ENCODE measurements around the gene PTCD2. TPM values are rescaled to one million over a fixed set of nuclear protein-coding genes. Genes with fewer than 3 reads are reported as not detected.

PTCD2 gene
- total and polyA plus RNA-seq, 3 experiments from 2014 or later: 2.6 to 15.0 (median 14.0) TPM

- H3K9me3 ChIP-seq (ENCODE audit: low read length): no peaks in the 10 kb centered on the region
- H3K36me3 Mint-ChIP-seq: peaks cover 0 to 53% (median 11%) of the 10 kb centered on the region in 3 donors
- no peaks in the 10 kb centered on the region for H3K36me3 ChIP-seq (ENCODE audit: insufficient read depth, low read length)
- ChIA-PET CTCF (interaction anchor here (2.1 kb wide), 1 partner anchor 10 kb away, joined by 15 read pairs; no protein-coding TSS in a partner anchor), POLR2A (no interaction called here)
- H3K4me1 Mint-ChIP-seq: peaks cover 16 to 49% (median 37%) of the 10 kb centered on the region in 3 donors
- no peak overlapping the region for H3K27ac Mint-ChIP-seq
- no peak overlapping the region for H3K4me3 ChIP-seq (ENCODE audit: low read length)
- H3K27me3 ChIP-seq (ENCODE audit: insufficient read depth, low read length, poor library complexity, severe bottlenecking): no peaks in the 10 kb centered on the region
- H3K27ac ChIP-seq (ENCODE audit: low read depth, low read length): no peak overlapping the region
- H3K4me3 Mint-ChIP-seq: no peak overlapping the region
- no peaks in the 10 kb centered on the region for H3K4me1 ChIP-seq (ENCODE audit: insufficient read depth, low read length)
- DNase-seq: no peak
- H3K27me3 Mint-ChIP-seq: no peaks in the 10 kb centered on the region
- H3K9me3 Mint-ChIP-seq: no peaks in the 10 kb centered on the region
Observed at GRCh38 chr5:72298711-72299110, 21.5 kb upstream of the PTCD2 start.

- ChIA-PET CTCF (no interaction called here), POLR2A (no interaction called here)
- Mint-ChIP-seq H3K4me1 (peaks cover 26 to 67% (median 54%) of the 10 kb centered on the region in 3 donors), H3K36me3 (peaks cover 0 to 36% (median 9%) of the 10 kb centered on the region in 3 donors), H3K27ac (no peak overlapping the region), H3K27me3 (no peaks in the 10 kb centered on the region), H3K4me3 (no peak overlapping the region), H3K9me3 (no peaks in the 10 kb centered on the region)
- DNase-seq: no peak
- Histone ChIP-seq H3K9me3 (ENCODE audit: low read length) (no peaks in the 10 kb centered on the region), H3K27ac (ENCODE audit: low read depth, low read length) (no peak overlapping the region), H3K36me3 (ENCODE audit: insufficient read depth, low read length) (no peaks in the 10 kb centered on the region), H3K4me1 (ENCODE audit: insufficient read depth, low read length) (no peaks in the 10 kb centered on the region), H3K27me3 (ENCODE audit: insufficient read depth, low read length, poor library complexity, severe bottlenecking) (no peaks in the 10 kb centered on the region), H3K4me3 (ENCODE audit: low read length) (no peak overlapping the region)
Observed at GRCh38 chr5:72300590-72301339, 19.4 kb upstream of the PTCD2 start.

GRCh38 chr5:72301557-72301956, 18.6 kb upstream of the PTCD2 start:
- H3K27me3 Mint-ChIP-seq: no peaks in the 10 kb centered on the region
- POLR2A ChIA-PET: no interaction called here

GRCh38 chr5:72302171-72302570, 18.0 kb upstream of the PTCD2 start:
- no peaks in the 10 kb centered on the region for H3K9me3 Mint-ChIP-seq
- H3K4me3 Mint-ChIP-seq: no peak overlapping the region
- ChIA-PET POLR2A (no interaction called here), CTCF (no interaction called here)
- H3K4me1 ChIP-seq (ENCODE audit: insufficient read depth, low read length): no peaks in the 10 kb centered on the region
- peaks cover 29 to 74% (median 56%) of the 10 kb centered on the region in 3 donors for H3K4me1 Mint-ChIP-seq
- H3K36me3 Mint-ChIP-seq: peaks cover 0 to 23% (median 8%) of the 10 kb centered on the region in 3 donors
- H3K36me3 ChIP-seq (ENCODE audit: insufficient read depth, low read length): no peaks in the 10 kb centered on the region
- H3K27ac Mint-ChIP-seq: no peak overlapping the region
- H3K4me3 ChIP-seq (ENCODE audit: low read length): no peak overlapping the region
- H3K27me3 Mint-ChIP-seq: no peaks in the 10 kb centered on the region
- H3K27me3 ChIP-seq (ENCODE audit: insufficient read depth, low read length, poor library complexity, severe bottlenecking): no peaks in the 10 kb centered on the region
- H3K27ac ChIP-seq (ENCODE audit: low read depth, low read length): no peak overlapping the region
- no peaks in the 10 kb centered on the region for H3K9me3 ChIP-seq (ENCODE audit: low read length)
- no peak for DNase-seq

More at GRCh38 chr5:72301557-72301956, 18.6 kb upstream of the PTCD2 start:
- H3K36me3 Mint-ChIP-seq: peaks cover 0 to 29% (median 9%) of the 10 kb centered on the region in 3 donors
- H3K36me3 ChIP-seq (ENCODE audit: insufficient read depth, low read length): no peaks in the 10 kb centered on the region
- no peaks in the 10 kb centered on the region for H3K4me1 ChIP-seq (ENCODE audit: insufficient read depth, low read length)
- H3K4me1 Mint-ChIP-seq: peaks cover 26 to 68% (median 55%) of the 10 kb centered on the region in 3 donors
- no peaks in the 10 kb centered on the region for H3K9me3 Mint-ChIP-seq
- H3K27ac ChIP-seq (ENCODE audit: low read depth, low read length): no peak overlapping the region
- H3K27me3 ChIP-seq (ENCODE audit: insufficient read depth, low read length, poor library complexity, severe bottlenecking): no peaks in the 10 kb centered on the region
- H3K4me3 Mint-ChIP-seq: no peak overlapping the region
- no peak overlapping the region for H3K4me3 ChIP-seq (ENCODE audit: low read length)
- CTCF ChIA-PET: no interaction called here
- no peak for DNase-seq
- no peaks in the 10 kb centered on the region for H3K9me3 ChIP-seq (ENCODE audit: low read length)
- no peak overlapping the region for H3K27ac Mint-ChIP-seq

- Histone ChIP-seq H3K27ac (ENCODE audit: low read depth, low read length) (no peak overlapping the region), H3K27me3 (ENCODE audit: insufficient read depth, low read length, poor library complexity, severe bottlenecking) (no peaks in the 10 kb centered on the region), H3K9me3 (ENCODE audit: low read length) (no peaks in the 10 kb centered on the region), H3K4me1 (ENCODE audit: insufficient read depth, low read length) (peaks cover 9% of the 10 kb centered on the region), H3K4me3 (ENCODE audit: low read length) (no peak overlapping the region), H3K36me3 (ENCODE audit: insufficient read depth, low read length) (peaks cover 5% of the 10 kb centered on the region)
- H3K36me3 Mint-ChIP-seq: peaks cover 0 to 32% (median 5%) of the 10 kb centered on the region in 3 donors
- H3K27me3 Mint-ChIP-seq: peaks cover 0 to 2% of the 10 kb centered on the region in 2 donors
- H3K27ac Mint-ChIP-seq: peak overlapping the region in 1 of 8 donors; percentile 45
- no peaks in the 10 kb centered on the region for H3K9me3 Mint-ChIP-seq
- CTCF ChIA-PET: no interaction called here
- peak overlapping the region in 1 of 7 donors; percentile 51 for H3K4me3 Mint-ChIP-seq
- DNase-seq: no peak
- POLR2A ChIA-PET: no interaction called here
- peaks cover 29 to 66% (median 49%) of the 10 kb centered on the region in 3 donors for H3K4me1 Mint-ChIP-seq
Observed at GRCh38 chr5:72305194-72306142, 14.7 kb upstream of the PTCD2 start.

- H3K36me3 ChIP-seq (ENCODE audit: insufficient read depth, low read length): peaks cover 5% of the 10 kb centered on the region
- no peaks in the 10 kb centered on the region for H3K9me3 Mint-ChIP-seq
- no peaks in the 10 kb centered on the region for H3K9me3 ChIP-seq (ENCODE audit: low read length)
- peaks cover 26 to 50% (median 39%) of the 10 kb centered on the region in 3 donors for H3K4me1 Mint-ChIP-seq
- H3K4me3 ChIP-seq (ENCODE audit: low read length): peak overlapping the region; percentile 89
- H3K36me3 Mint-ChIP-seq: peaks cover 0 to 35% (median 9%) of the 10 kb centered on the region in 3 donors
- ChIA-PET POLR2A (interaction anchor here (0.7 to 2.0 kb wide), 2 partner anchors 12 to 14 kb away, joined by 3 to 27 read pairs; partner anchors contain the start of genes MRPS27 and PTCD2), CTCF (interaction anchor here (0.7 to 3.4 kb wide), 9 partner anchors 14 to 173 kb away, joined by 3 to 54 read pairs (median 3); partner anchors contain the start of genes MRPS27 and PTCD2)
- H3K27ac Mint-ChIP-seq: peak overlapping the region; percentile 64 to 98 (median 94)
- H3K4me3 Mint-ChIP-seq: peak overlapping the region; percentile 87 to 94 (median 94)
- H3K27me3 Mint-ChIP-seq: peaks cover 0 to 2% of the 10 kb centered on the region in 2 donors
- H3K27me3 ChIP-seq (ENCODE audit: insufficient read depth, low read length, poor library complexity, severe bottlenecking): no peaks in the 10 kb centered on the region
- no peak for DNase-seq
- H3K4me1 ChIP-seq (ENCODE audit: insufficient read depth, low read length): peaks cover 9% of the 10 kb centered on the region
- peak overlapping the region; percentile 95 for H3K27ac ChIP-seq (ENCODE audit: low read depth, low read length)
Observed at GRCh38 chr5:72307573-72307967, 12.6 kb upstream of the PTCD2 start.

- Histone ChIP-seq H3K9me3 (ENCODE audit: low read length) (no peaks in the 10 kb centered on the region), H3K36me3 (ENCODE audit: insufficient read depth, low read length) (peaks cover 5% of the 10 kb centered on the region), H3K4me1 (ENCODE audit: insufficient read depth, low read length) (peaks cover 9% of the 10 kb centered on the region), H3K27me3 (ENCODE audit: insufficient read depth, low read length, poor library complexity, severe bottlenecking) (no peaks in the 10 kb centered on the region), H3K4me3 (ENCODE audit: low read length) (peak overlapping the region; percentile 89), H3K27ac (ENCODE audit: low read depth, low read length) (peak overlapping the region; percentile 95)
- Mint-ChIP-seq H3K36me3 (peaks cover 0 to 38% (median 7%) of the 10 kb centered on the region in 3 donors), H3K4me1 (peaks cover 26 to 44% (median 36%) of the 10 kb centered on the region in 3 donors), H3K4me3 (peak overlapping the region; percentile 87 to 94 (median 94)), H3K9me3 (no peaks in the 10 kb centered on the region), H3K27me3 (peaks cover 0 to 2% of the 10 kb centered on the region in 2 donors), H3K27ac (peak overlapping the region; percentile 64 to 98 (median 94))
- ChIA-PET CTCF (interaction anchor here (0.6 to 3.4 kb wide), 22 partner anchors 9 to 540 kb away, joined by 3 to 54 read pairs (median 4); partner anchors contain the start of genes MRPS27 and PTCD2), POLR2A (interaction anchor here (0.6 to 2.0 kb wide), 4 partner anchors 8 to 199 kb away, joined by 3 to 27 read pairs (median 3); partner anchors contain the start of genes MRPS27 and PTCD2)
- DNase-seq: peak; percentile 95 to 97 (median 95)
Observed at GRCh38 chr5:72307968-72308852, 12.0 kb upstream of the PTCD2 start.

Data from CD8-positive, alpha-beta memory T cell (primary cell).